ENCODE results near the gene HECTD3. TPM values are rescaled to one million over a fixed set of nuclear protein-coding genes. Genes with fewer than 3 reads are reported as not detected.

HECTD3 gene
- polyA plus RNA-seq, 3 donors = 13.9 to 53.9 (median 16.7) TPM

DNA sequence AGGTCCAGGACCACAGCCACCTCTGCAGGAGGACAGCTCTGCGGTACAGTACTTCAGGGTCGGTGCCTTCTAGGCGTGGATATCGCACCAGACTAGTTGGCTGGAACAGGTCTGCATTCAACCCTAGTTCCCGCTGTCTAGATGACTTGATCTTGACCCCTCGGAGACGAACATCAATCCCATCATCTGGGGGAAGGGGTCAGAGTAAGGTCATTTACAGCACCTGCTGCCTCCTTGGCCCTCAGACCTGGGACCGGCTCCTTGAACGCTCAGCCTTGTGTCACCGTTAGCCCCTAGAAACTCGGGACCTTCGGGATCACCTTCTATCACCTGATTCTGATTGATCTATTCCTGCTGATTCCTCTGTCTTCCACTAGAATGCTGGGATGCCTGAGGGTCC lies 2.6 kb downstream of the HECTD3 start:
- H3K4me3 ChIP-seq (replicated peaks in 1 of 3; ENCODE audit: low read depth in 2 of 3, low read length in 3 of 3) = no peak overlapping the region
- WGBS (ENCODE audit: insufficient coverage) = 98% methylated on average over 12 of the region's 12 CpGs
- H3K9me3 ChIP-seq (replicated peaks in 1 of 2; ENCODE audit: control insufficient read depth in 1 of 2, insufficient read depth in 1 of 2, low read length in 2 of 2) = no peaks in the 10 kb centered on the region
- H3K9me3 Mint-ChIP-seq = no peaks in the 10 kb centered on the region
- H3K36me3 Mint-ChIP-seq = peaks cover 60 to 64% of the 10 kb centered on the region in 2 donors
- H3K36me3 ChIP-seq (replicated peaks in 1 of 2; ENCODE audit: control insufficient read depth in 1 of 2, insufficient read depth in 2 of 2, low read length in 2 of 2) = peaks cover 58 to 63% of the 10 kb centered on the region in 2 donors
- H3K27ac Mint-ChIP-seq = no peak overlapping the region
- peaks cover 23% of the 10 kb centered on the region for H4K20me1 ChIP-seq (ENCODE audit: insufficient read depth, low read length)
- H3K27me3 Mint-ChIP-seq (ENCODE audit: low read depth in 3 of 3) = no peaks in the 10 kb centered on the region
- H3K79me2 ChIP-seq (ENCODE audit: insufficient read depth, low read length) = peaks cover 35% of the 10 kb centered on the region
- no peak overlapping the region for H3K4me3 Mint-ChIP-seq
- TF ChIP-seq, protein P1, sequence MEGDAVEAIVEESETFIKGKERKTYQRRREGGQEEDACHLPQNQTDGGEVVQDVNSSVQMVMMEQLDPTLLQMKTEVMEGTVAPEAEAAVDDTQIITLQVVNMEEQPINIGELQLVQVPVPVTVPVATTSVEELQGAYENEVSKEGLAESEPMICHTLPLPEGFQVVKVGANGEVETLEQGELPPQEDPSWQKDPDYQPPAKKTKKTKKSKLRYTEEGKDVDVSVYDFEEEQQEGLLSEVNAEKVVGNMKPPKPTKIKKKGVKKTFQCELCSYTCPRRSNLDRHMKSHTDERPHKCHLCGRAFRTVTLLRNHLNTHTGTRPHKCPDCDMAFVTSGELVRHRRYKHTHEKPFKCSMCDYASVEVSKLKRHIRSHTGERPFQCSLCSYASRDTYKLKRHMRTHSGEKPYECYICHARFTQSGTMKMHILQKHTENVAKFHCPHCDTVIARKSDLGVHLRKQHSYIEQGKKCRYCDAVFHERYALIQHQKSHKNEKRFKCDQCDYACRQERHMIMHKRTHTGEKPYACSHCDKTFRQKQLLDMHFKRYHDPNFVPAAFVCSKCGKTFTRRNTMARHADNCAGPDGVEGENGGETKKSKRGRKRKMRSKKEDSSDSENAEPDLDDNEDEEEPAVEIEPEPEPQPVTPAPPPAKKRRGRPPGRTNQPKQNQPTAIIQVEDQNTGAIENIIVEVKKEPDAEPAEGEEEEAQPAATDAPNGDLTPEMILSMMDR (IDR thresholded peaks at IDR 0.05) = no peak
- H3K4me1 Mint-ChIP-seq = peaks cover 38% of the 10 kb centered on the region
- H3K4me1 ChIP-seq (ENCODE audit: control insufficient read depth in 1 of 2, insufficient read depth in 2 of 2, low read length in 2 of 2) = peaks cover 33 to 40% of the 10 kb centered on the region in 2 donors
- intact Hi-C loops (cut with micrococcal nuclease) = no loop called here
- no peaks in the 10 kb centered on the region for H3K27me3 ChIP-seq (ENCODE audit: control insufficient read depth in 2 of 2, insufficient read depth in 2 of 2, low read length in 2 of 2)
- no peak overlapping the region for H2AFZ ChIP-seq (ENCODE audit: insufficient read depth, low read depth, low read length, poor library complexity, severe bottlenecking)
- DNase-seq = no peak
- no peak overlapping the region for H3K4me2 ChIP-seq (replicated peaks; ENCODE audit: extremely low read depth, low read length, poor library complexity, severe bottlenecking)
- H3K9ac ChIP-seq (ENCODE audit: insufficient read depth, low read length, poor library complexity, severe bottlenecking) = no peak overlapping the region
- H3K27ac ChIP-seq (ENCODE audit: low read depth in 1 of 2, low read length in 2 of 2) = no peak overlapping the region

DNA sequence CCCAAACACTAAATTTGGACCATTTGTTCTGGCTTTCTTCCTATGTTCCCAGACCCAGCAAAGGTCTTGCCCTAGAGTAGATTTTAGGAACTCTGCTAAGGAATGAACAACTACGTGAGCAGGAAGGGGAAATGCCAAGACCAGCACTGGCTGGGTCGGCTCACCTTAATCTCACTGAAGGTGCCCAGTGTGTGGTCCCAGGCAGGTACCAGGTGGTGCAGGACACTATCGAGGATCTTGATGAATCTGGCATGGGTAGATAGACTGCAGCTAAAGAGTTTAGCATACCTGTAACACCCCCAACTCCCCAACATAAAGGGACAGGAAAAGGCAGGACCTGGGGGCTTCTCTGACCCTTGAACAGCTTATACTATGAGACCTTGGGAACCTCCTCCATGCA lies 3.0 kb downstream of the HECTD3 start:
- Histone ChIP-seq H3K9ac (ENCODE audit: insufficient read depth, low read length, poor library complexity, severe bottlenecking) (no peak overlapping the region), H3K4me1 (ENCODE audit: control insufficient read depth in 1 of 2, insufficient read depth in 2 of 2, low read length in 2 of 2) (peaks cover 29 to 35% of the 10 kb centered on the region in 2 donors), H3K27me3 (ENCODE audit: control insufficient read depth in 2 of 2, insufficient read depth in 2 of 2, low read length in 2 of 2) (no peaks in the 10 kb centered on the region), H3K4me2 (replicated peaks; ENCODE audit: extremely low read depth, low read length, poor library complexity, severe bottlenecking) (no peak overlapping the region), H3K9me3 (replicated peaks in 1 of 2; ENCODE audit: control insufficient read depth in 1 of 2, insufficient read depth in 1 of 2, low read length in 2 of 2) (no peaks in the 10 kb centered on the region), H3K79me2 (ENCODE audit: insufficient read depth, low read length) (peaks cover 30% of the 10 kb centered on the region), H4K20me1 (ENCODE audit: insufficient read depth, low read length) (peaks cover 23% of the 10 kb centered on the region), H2AFZ (ENCODE audit: insufficient read depth, low read depth, low read length, poor library complexity, severe bottlenecking) (no peak overlapping the region), H3K36me3 (replicated peaks in 1 of 2; ENCODE audit: control insufficient read depth in 1 of 2, insufficient read depth in 2 of 2, low read length in 2 of 2) (peaks cover 62 to 68% of the 10 kb centered on the region in 2 donors), H3K27ac (ENCODE audit: low read depth in 1 of 2, low read length in 2 of 2) (no peak overlapping the region), H3K4me3 (replicated peaks in 1 of 3; ENCODE audit: low read depth in 2 of 3, low read length in 3 of 3) (no peak overlapping the region)
- Mint-ChIP-seq H3K36me3 (peaks cover 65 to 69% of the 10 kb centered on the region in 2 donors), H3K9me3 (no peaks in the 10 kb centered on the region), H3K27me3 (ENCODE audit: low read depth in 3 of 3) (no peaks in the 10 kb centered on the region), H3K27ac (peak overlapping the region in 1 of 7 donors; percentile 31), H3K4me3 (no peak overlapping the region), H3K4me1 (peaks cover 37% of the 10 kb centered on the region)
- 97% methylated on average over 2 of the region's 3 CpGs for WGBS (ENCODE audit: insufficient coverage)
- intact Hi-C loops (cut with micrococcal nuclease) = no loop called here
- DNase-seq = no peak
- TF ChIP-seq, protein P1 (IDR thresholded peaks at IDR 0.05) = no peak

Measured in CD14-positive monocyte (primary cell).